ENCODE results near the gene CIC.

The CIC gene

GRCh38 chr19:42315024-42315423 is 46.0 kb downstream of the CIC start:
- no peaks in the 10 kb centered on the region for H3K36me3 ChIP-seq (ENCODE audit: low read length)
- H3F3A ChIP-seq (ENCODE audit: insufficient read depth): no peaks in the 10 kb centered on the region
- H3K4me3 ChIP-seq (ENCODE audit: insufficient read depth, low read length, poor library complexity, severe bottlenecking): no peak overlapping the region
- H3K9me2 ChIP-seq (replicated peaks; ENCODE audit: insufficient read depth, low read length): no peaks in the 10 kb centered on the region
- H3K79me2 ChIP-seq (ENCODE audit: insufficient read depth, low read length): no peaks in the 10 kb centered on the region
- H2AFZ ChIP-seq (ENCODE audit: low read depth, low read length, severe bottlenecking): no peak overlapping the region
- H4K20me1 ChIP-seq (ENCODE audit: low read depth, low read length): no peaks in the 10 kb centered on the region
- H3K9ac ChIP-seq (ENCODE audit: low read length): no peak overlapping the region
- no peaks in the 10 kb centered on the region for H3K27me3 ChIP-seq (ENCODE audit: low read length)
- no peak overlapping the region for H3K27ac ChIP-seq (ENCODE audit: low read depth, low read length)
- H3K4me2 ChIP-seq (ENCODE audit: low read depth, low read length, poor library complexity, severe bottlenecking): no peak overlapping the region
- H3K9me3 ChIP-seq (ENCODE audit: insufficient read depth, low read length): no peaks in the 10 kb centered on the region
- TF ChIP-seq CTCF (IDR thresholded peaks at IDR 0.05; ENCODE audit: insufficient read depth, low read length, poor library complexity, severe bottlenecking) (no peak), EZH2phosphoT487 (conservative IDR thresholded peaks at IDR 0.05; ENCODE audit: low read length) (no peak)

GRCh38 chr19:42316223-42317211 is 47.5 kb downstream of the CIC start:
- Histone ChIP-seq H3K4me3 (ENCODE audit: insufficient read depth, low read length, poor library complexity, severe bottlenecking) (no peak overlapping the region), H3K27me3 (ENCODE audit: low read length) (no peaks in the 10 kb centered on the region), H3K79me2 (ENCODE audit: insufficient read depth, low read length) (no peaks in the 10 kb centered on the region), H4K20me1 (ENCODE audit: low read depth, low read length) (no peaks in the 10 kb centered on the region), H3K9me2 (replicated peaks; ENCODE audit: insufficient read depth, low read length) (no peaks in the 10 kb centered on the region), H3K4me2 (ENCODE audit: low read depth, low read length, poor library complexity, severe bottlenecking) (peak overlapping the region; percentile 45), H2AFZ (ENCODE audit: low read depth, low read length, severe bottlenecking) (peak overlapping the region; percentile 27), H3K9ac (ENCODE audit: low read length) (peak overlapping the region; percentile 36), H3K27ac (ENCODE audit: low read depth, low read length) (peak overlapping the region; percentile 6; the same call in 1 of the 2 replicates), H3K36me3 (ENCODE audit: low read length) (no peaks in the 10 kb centered on the region), H3K9me3 (ENCODE audit: insufficient read depth, low read length) (no peaks in the 10 kb centered on the region), H3F3A (ENCODE audit: insufficient read depth) (no peaks in the 10 kb centered on the region)
- TF ChIP-seq CTCF (IDR thresholded peaks at IDR 0.05; ENCODE audit: insufficient read depth, low read length, poor library complexity, severe bottlenecking) (no peak), EZH2phosphoT487 (conservative IDR thresholded peaks at IDR 0.05; ENCODE audit: low read length) (no peak)

GRCh38 chr19:42317535-42317934 is 48.5 kb downstream of the CIC start:
- no peaks in the 10 kb centered on the region for H3K27me3 ChIP-seq (ENCODE audit: low read length)
- no peaks in the 10 kb centered on the region for H3F3A ChIP-seq (ENCODE audit: insufficient read depth)
- no peaks in the 10 kb centered on the region for H4K20me1 ChIP-seq (ENCODE audit: low read depth, low read length)
- peak overlapping the region; percentile 45 for H3K4me2 ChIP-seq (ENCODE audit: low read depth, low read length, poor library complexity, severe bottlenecking)
- H3K27ac ChIP-seq (ENCODE audit: low read depth, low read length): no peak overlapping the region
- TF ChIP-seq CTCF (IDR thresholded peaks at IDR 0.05; ENCODE audit: insufficient read depth, low read length, poor library complexity, severe bottlenecking) (no peak), EZH2phosphoT487 (conservative IDR thresholded peaks at IDR 0.05; ENCODE audit: low read length) (no peak)
- peak overlapping the region; percentile 36; the same call in 1 of the 2 replicates for H3K9ac ChIP-seq (ENCODE audit: low read length)
- no peaks in the 10 kb centered on the region for H3K36me3 ChIP-seq (ENCODE audit: low read length)
- H3K9me3 ChIP-seq (ENCODE audit: insufficient read depth, low read length): no peaks in the 10 kb centered on the region
- H3K9me2 ChIP-seq (replicated peaks; ENCODE audit: insufficient read depth, low read length): no peaks in the 10 kb centered on the region
- H2AFZ ChIP-seq (ENCODE audit: low read depth, low read length, severe bottlenecking): peak overlapping the region; percentile 27
- no peaks in the 10 kb centered on the region for H3K79me2 ChIP-seq (ENCODE audit: insufficient read depth, low read length)
- H3K4me3 ChIP-seq (ENCODE audit: insufficient read depth, low read length, poor library complexity, severe bottlenecking): no peak overlapping the region
